ENCODE data around the gene DOP1B.

GRCh38 chr21:36117286-36117741 is 39.3 kb upstream of the DOP1B start:
- TF ChIP-seq CTCF (IDR thresholded peaks at IDR 0.05) (no peak), POLR2AphosphoS5 (IDR thresholded peaks at IDR 0.05; ENCODE audit: insufficient read depth in 1 of 2, low read depth in 1 of 2) (peak in 1 of 2 donors; percentile 63), POLR2A (IDR thresholded peaks at IDR 0.05) (no peak)
